ENCODE measurements around the gene FOXP1.

The FOXP1 gene

DNA sequence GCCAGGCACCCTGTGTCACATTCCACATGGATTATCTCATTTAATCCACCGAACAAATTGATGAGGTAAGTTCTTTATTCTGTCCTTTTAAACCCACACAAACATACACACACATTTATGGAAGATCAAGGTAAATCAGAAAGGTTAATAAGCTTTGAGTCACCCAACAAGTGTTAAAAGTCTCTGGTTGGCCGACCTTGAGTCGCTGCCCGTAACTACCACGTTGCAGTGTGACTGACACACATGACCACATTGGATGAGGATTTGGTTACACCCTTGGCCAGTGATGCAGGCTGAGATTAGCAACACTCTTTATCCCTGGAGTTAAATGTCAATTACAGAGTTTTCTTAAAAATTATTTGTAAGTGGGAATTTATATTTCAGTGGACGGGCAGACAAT, 19.2 kb downstream of the FOXP1 start:
- H3K27me3 ChIP-seq (ENCODE audit: control insufficient read depth, insufficient read depth, low read length), result no peaks in the 10 kb centered on the region
- H2AFZ ChIP-seq, result no peak overlapping the region
- peaks cover 8% of the 10 kb centered on the region for H3K79me2 ChIP-seq
- H3K4me1 ChIP-seq, result no peaks in the 10 kb centered on the region
- H3K4me3 ChIP-seq (ENCODE audit: low read depth, low read length), result no peak overlapping the region
- TF ChIP-seq, protein P1, sequence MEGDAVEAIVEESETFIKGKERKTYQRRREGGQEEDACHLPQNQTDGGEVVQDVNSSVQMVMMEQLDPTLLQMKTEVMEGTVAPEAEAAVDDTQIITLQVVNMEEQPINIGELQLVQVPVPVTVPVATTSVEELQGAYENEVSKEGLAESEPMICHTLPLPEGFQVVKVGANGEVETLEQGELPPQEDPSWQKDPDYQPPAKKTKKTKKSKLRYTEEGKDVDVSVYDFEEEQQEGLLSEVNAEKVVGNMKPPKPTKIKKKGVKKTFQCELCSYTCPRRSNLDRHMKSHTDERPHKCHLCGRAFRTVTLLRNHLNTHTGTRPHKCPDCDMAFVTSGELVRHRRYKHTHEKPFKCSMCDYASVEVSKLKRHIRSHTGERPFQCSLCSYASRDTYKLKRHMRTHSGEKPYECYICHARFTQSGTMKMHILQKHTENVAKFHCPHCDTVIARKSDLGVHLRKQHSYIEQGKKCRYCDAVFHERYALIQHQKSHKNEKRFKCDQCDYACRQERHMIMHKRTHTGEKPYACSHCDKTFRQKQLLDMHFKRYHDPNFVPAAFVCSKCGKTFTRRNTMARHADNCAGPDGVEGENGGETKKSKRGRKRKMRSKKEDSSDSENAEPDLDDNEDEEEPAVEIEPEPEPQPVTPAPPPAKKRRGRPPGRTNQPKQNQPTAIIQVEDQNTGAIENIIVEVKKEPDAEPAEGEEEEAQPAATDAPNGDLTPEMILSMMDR (IDR thresholded peaks at IDR 0.05), result no peak
- no peaks in the 10 kb centered on the region for H3K9me3 ChIP-seq (ENCODE audit: control insufficient read depth, low read length)
- no peak overlapping the region for H3K9ac ChIP-seq
- no peak overlapping the region for H3K27ac ChIP-seq
- no peaks in the 10 kb centered on the region for H3K36me3 ChIP-seq (ENCODE audit: control insufficient read depth, insufficient read depth, low read length)
- H3K4me2 ChIP-seq (ENCODE audit: low read length), result no peak overlapping the region

DNA sequence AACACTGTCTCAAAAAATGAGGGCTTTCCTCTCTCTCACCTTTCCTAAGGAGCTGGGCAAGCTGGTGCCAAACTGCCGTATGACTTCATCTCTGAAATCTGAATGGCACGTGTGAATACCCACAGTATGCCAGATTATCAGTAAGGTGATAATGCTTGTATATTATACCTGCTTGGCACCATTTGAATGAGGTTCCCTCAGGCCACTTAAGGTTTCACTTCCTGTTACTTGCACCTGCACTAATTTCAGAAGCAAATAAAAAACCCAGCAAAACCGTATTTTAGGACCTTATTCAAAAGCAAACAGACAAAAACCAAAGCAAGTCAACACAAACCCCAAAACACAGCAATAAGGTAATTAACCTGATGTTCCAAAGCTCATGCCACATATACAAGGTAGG, 19.7 kb downstream of the FOXP1 start:
- no peak overlapping the region for H3K4me3 ChIP-seq (ENCODE audit: low read depth, low read length)
- H3K4me1 ChIP-seq, result no peaks in the 10 kb centered on the region
- no peak overlapping the region for H3K4me2 ChIP-seq (ENCODE audit: low read length)
- H3K9me3 ChIP-seq (ENCODE audit: control insufficient read depth, low read length), result no peaks in the 10 kb centered on the region
- H3K79me2 ChIP-seq, result peaks cover 13% of the 10 kb centered on the region
- H3K9ac ChIP-seq, result no peak overlapping the region
- H3K27me3 ChIP-seq (ENCODE audit: control insufficient read depth, insufficient read depth, low read length), result no peaks in the 10 kb centered on the region
- H3K27ac ChIP-seq, result no peak overlapping the region
- TF ChIP-seq, protein P1 (IDR thresholded peaks at IDR 0.05), result no peak
- no peak overlapping the region for H2AFZ ChIP-seq
- H3K36me3 ChIP-seq (ENCODE audit: control insufficient read depth, insufficient read depth, low read length), result no peaks in the 10 kb centered on the region

DNA sequence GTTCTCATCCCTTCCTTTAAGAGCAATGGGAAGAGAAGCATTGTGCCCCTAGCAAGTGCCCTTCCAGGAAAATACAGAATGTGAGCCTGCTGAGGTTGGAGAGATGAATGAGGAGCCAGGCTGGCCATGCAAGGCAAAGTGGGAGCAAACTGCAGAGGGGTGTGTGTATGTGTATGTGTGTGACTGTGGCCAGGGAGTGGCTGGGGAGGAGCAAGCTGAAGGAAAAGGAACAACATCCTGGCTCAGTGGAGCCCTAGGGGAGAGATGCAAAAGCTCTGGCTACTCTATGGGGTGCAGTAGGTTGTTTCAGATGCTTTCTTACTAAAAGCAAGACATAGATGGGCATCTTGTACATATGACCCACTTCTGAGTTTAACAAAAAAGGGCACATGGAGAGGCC, 20.6 kb downstream of the FOXP1 start:
- H3K27ac ChIP-seq, result no peak overlapping the region
- H3K4me2 ChIP-seq (ENCODE audit: low read length), result no peak overlapping the region
- no peaks in the 10 kb centered on the region for H3K27me3 ChIP-seq (ENCODE audit: control insufficient read depth, insufficient read depth, low read length)
- peaks cover 13% of the 10 kb centered on the region for H3K79me2 ChIP-seq
- H3K4me3 ChIP-seq (ENCODE audit: low read depth, low read length), result no peak overlapping the region
- no peak overlapping the region for H3K9ac ChIP-seq
- no peaks in the 10 kb centered on the region for H3K4me1 ChIP-seq
- TF ChIP-seq, protein P1 (IDR thresholded peaks at IDR 0.05), result no peak
- H3K9me3 ChIP-seq (ENCODE audit: control insufficient read depth, low read length), result no peaks in the 10 kb centered on the region
- no peak overlapping the region for H2AFZ ChIP-seq
- no peaks in the 10 kb centered on the region for H3K36me3 ChIP-seq (ENCODE audit: control insufficient read depth, insufficient read depth, low read length)

DNA sequence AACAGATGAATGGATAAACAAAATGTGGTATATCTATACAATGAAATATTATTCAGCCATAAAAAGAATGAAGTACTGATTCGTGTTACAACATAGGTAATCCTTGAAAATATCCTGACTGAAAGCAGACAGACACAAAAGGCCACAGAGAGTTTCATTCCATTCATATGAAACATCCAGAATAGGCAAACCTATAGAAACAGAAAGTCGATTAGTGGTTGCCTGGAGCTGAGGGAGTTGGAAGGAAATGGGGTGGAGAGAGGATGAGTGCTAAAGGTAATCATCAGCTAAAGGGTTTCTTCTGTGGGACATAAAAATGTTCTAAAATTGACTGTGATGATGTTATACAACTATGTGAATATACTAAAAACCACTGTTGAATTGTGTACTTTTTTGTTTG, 22.9 kb downstream of the FOXP1 start:
- Histone ChIP-seq H3K27ac (no peak overlapping the region), H3K4me3 (ENCODE audit: low read depth, low read length) (no peak overlapping the region), H3K9ac (no peak overlapping the region), H3K27me3 (ENCODE audit: control insufficient read depth, insufficient read depth, low read length) (no peaks in the 10 kb centered on the region), H3K79me2 (peaks cover 13% of the 10 kb centered on the region), H3K4me1 (no peaks in the 10 kb centered on the region), H3K36me3 (ENCODE audit: control insufficient read depth, insufficient read depth, low read length) (no peaks in the 10 kb centered on the region), H2AFZ (no peak overlapping the region), H3K9me3 (ENCODE audit: control insufficient read depth, low read length) (no peaks in the 10 kb centered on the region), H3K4me2 (ENCODE audit: low read length) (no peak overlapping the region)
- TF ChIP-seq, protein P1 (IDR thresholded peaks at IDR 0.05), result no peak

DNA sequence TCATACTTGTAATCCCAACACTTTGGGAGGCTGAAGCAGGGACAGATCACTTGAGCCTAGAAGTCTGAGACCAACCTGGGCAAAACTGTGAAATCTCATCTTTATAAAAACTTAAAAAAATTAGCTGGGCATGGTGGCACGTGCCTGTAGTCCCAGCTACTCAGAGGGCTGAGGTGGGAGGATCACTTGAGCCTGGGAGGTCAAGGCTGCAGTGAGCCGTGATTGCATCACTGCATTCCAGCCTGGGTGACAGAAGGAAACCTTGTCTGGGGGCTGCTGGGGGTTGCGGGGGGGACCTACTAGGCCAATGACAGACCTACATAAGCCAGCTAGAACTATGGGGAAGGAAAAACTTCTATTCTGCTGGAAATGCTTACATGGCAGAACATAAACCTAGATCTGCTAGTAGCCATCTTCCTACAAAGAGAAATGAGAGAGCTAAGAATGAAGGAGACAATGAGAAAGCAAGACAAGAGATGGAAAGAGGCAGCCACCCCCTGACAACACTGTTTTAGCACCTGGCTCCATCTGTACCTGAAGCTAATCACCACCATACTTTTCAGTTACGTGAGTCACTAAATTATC, 23.9 kb downstream of the FOXP1 start:
- TF ChIP-seq, protein P1 (IDR thresholded peaks at IDR 0.05), result no peak
- Histone ChIP-seq H2AFZ (no peak overlapping the region), H3K9me3 (ENCODE audit: control insufficient read depth, low read length) (no peaks in the 10 kb centered on the region), H3K9ac (no peak overlapping the region), H3K4me3 (ENCODE audit: low read depth, low read length) (no peak overlapping the region), H3K4me2 (ENCODE audit: low read length) (no peak overlapping the region), H3K79me2 (peaks cover 13% of the 10 kb centered on the region), H3K36me3 (ENCODE audit: control insufficient read depth, insufficient read depth, low read length) (no peaks in the 10 kb centered on the region), H3K27me3 (ENCODE audit: control insufficient read depth, insufficient read depth, low read length) (no peaks in the 10 kb centered on the region), H3K4me1 (no peaks in the 10 kb centered on the region), H3K27ac (no peak overlapping the region)

Measured in parathyroid adenoma (tissue), 2 donors.